K562 (cell line): ENCODE results near the gene ZNF692. TPM values are rescaled to one million over a fixed set of nuclear protein-coding genes. Genes with fewer than 3 reads are reported as not detected.

Experiments used
- E2F4 ChIP-seq: sonication (generic); formaldehyde crosslinking; IDR thresholded peaks from 2 replicates; pipeline ENCODE4 v1.8.0; 2022; ENCODE audit warnings: mild to moderate bottlenecking, low read depth, missing genetic modification reagents
- HMGN3 ChIP-seq: IDR thresholded peaks from 2 replicates; pipeline ENCODE4 v1.6.1; 2011; ENCODE audit warnings: borderline replicate concordance, low read depth, mild to moderate bottlenecking, mixed read lengths, low read length; ENCODE audit not compliant: insufficient read length; ENCODE audit errors: extremely low read depth
- MAFF ChIP-seq: IDR thresholded peaks from 2 replicates; pipeline ENCODE4 v1.6.1; 2012; ENCODE audit warnings: low read length, improper control_type of control experiment
- MTF1 ChIP-seq: fragments of 250-450 bp; sonication (Bioruptor Pico); IDR thresholded peaks from 2 replicates; pipeline ENCODE4 v1.9.0; 2021; ENCODE audit warnings: moderate library complexity, mild to moderate bottlenecking, inconsistent platforms, borderline replicate concordance
- NR1H2 ChIP-seq: sonication (generic); formaldehyde crosslinking; IDR thresholded peaks from 2 replicates; pipeline ENCODE4 v1.4.0; 2020; ENCODE audit warnings: mild to moderate bottlenecking, missing genetic modification reagents
- PRDM10 ChIP-seq: fragments of 450-650 bp; IDR thresholded peaks from 2 replicates; pipeline ENCODE4 v1.6.1; 2018; ENCODE audit not compliant: partially characterized antibody
- RBM17 ChIP-seq: fragments of 200-400 bp; formaldehyde crosslinking; IDR thresholded peaks from 2 replicates; pipeline ENCODE4 v1.6.1; 2017; ENCODE audit warnings: low read depth, mild to moderate bottlenecking, low read length, borderline replicate concordance
- RCOR1 ChIP-seq, 2 experiments: IDR thresholded peaks; 2 replicates each; pipeline ENCODE4 v1.6.1; 2012; ENCODE audit warnings: low read depth in 2 of 2, low read length in 2 of 2, borderline replicate concordance in 1 of 2, improper control_type of control experiment in 1 of 2
- SAFB2 ChIP-seq: fragments of 200-400 bp; formaldehyde crosslinking; IDR thresholded peaks from 2 replicates; pipeline ENCODE4 v1.6.1; 2018; ENCODE audit warnings: borderline replicate concordance, low read length, low read depth, moderate library complexity; ENCODE audit not compliant: severe bottlenecking
- TAF9B ChIP-seq: fragments of 450-650 bp; IDR thresholded peaks from 2 replicates; pipeline ENCODE4 v1.6.1; 2018; ENCODE audit warnings: mild to moderate bottlenecking; ENCODE audit not compliant: partially characterized antibody
- TCF7 ChIP-seq: sonication (generic); IDR thresholded peaks from 2 replicates; pipeline ENCODE4 v1.6.1; 2016; ENCODE audit warnings: antibody characterized with exemption, borderline replicate concordance
- TFAM ChIP-seq: fragments of 250-450 bp; sonication (Bioruptor Pico); conservative IDR thresholded peaks from 2 replicates; pipeline ENCODE4 v1.5.0; 2021; ENCODE audit warnings: mild to moderate bottlenecking, moderate library complexity
- ZC3H8 ChIP-seq: fragments of 450-650 bp; IDR thresholded peaks from 2 replicates; pipeline ENCODE4 v1.6.1; 2017
- ZFP36 ChIP-seq: fragments of 150-350 bp; IDR thresholded peaks from 2 replicates; pipeline ENCODE4 v1.6.1; 2018; ENCODE audit warnings: low read length, low read depth; ENCODE audit not compliant: partially characterized antibody
- ZNF175 ChIP-seq: fragments of 200-800 bp; sonication (Bioruptor generic); IDR thresholded peaks from 2 replicates; pipeline ENCODE4 v1.6.1; 2016; ENCODE audit warnings: low read depth, mild to moderate bottlenecking, missing genetic modification characterization, missing compliant biosample characterization
- ZNF507 ChIP-seq: conservative IDR thresholded peaks from 2 replicates; pipeline ENCODE4 v1.6.1; 2017; ENCODE audit warnings: missing genetic modification characterization, missing compliant biosample characterization
- ZNF592 ChIP-seq: fragments of 450-650 bp; IDR thresholded peaks from 2 replicates; pipeline ENCODE4 v1.6.1; 2017; ENCODE audit warnings: antibody characterized with exemption, mild to moderate bottlenecking
- ZNF644 ChIP-seq: fragments of 200-800 bp; sonication (Bioruptor generic); IDR thresholded peaks from 2 replicates; pipeline ENCODE4 v1.6.1; 2016; ENCODE audit warnings: low read depth, missing genetic modification characterization, missing compliant biosample characterization
- ZSCAN29 ChIP-seq: fragments of 450-650 bp; IDR thresholded peaks from 2 replicates; pipeline ENCODE4 v1.6.1; 2017
- polyA plus RNA-seq, 8 experiments: library from polyadenylated mRNA; depleted of rRNA in 4 of 8; stranded (reverse) in 5 of 8; unstranded in 3 of 8; fragments of >200 nt; fragmentation: Nextera tagmentation in 2 of 8; fragmentation: Illumina TruSeq in 1 of 8; extraction: Ambion mirVana in 2 of 8; extraction: Trizol in 1 of 8; gene quantifications; 2 replicates each; pipeline versions ENCODE4 v1.2.1 to v1.2.3, GENCODE V29; 2011 to 2014; ENCODE audit warnings: inconsistent platforms in 1 of 8, missing spikeins in 1 of 8
- total RNA-seq, 7 experiments: library from RNA; depleted of rRNA in 6 of 7; stranded (reverse); fragments of >200 nt in 6 of 7; fragmentation: Illumina TruSeq in 2 of 7; extraction: Trizol in 2 of 7; gene quantifications; 2 replicates each; pipeline versions ENCODE4 v1.2.1 to v1.2.3, GENCODE V29; 2011 to 2021; ENCODE audit warnings: low replicate concordance in 1 of 7

ZNF692 gene
- total and polyA plus RNA-seq, 9 of the 15 experiments (the other 6 are each of a cell fraction or from before 2014, with no cell fraction given), result 8.4 to 143 (median 55.9) TPM

GRCh38 chr1:248858096-248858890 lies 592 bp downstream of the ZNF692 start (continued):
- TF ChIP-seq ZNF592, result peak; percentile 93; the same call in 1 of the 2 replicates
- TF ChIP-seq TCF7, result no peak; the same call in 1 of the 2 replicates
- peak; percentile 38 for TF ChIP-seq PRDM10
- peak; percentile 76; the same call in 1 of the 2 replicates for TF ChIP-seq E2F4
- no peak for TF ChIP-seq SAFB2
- TF ChIP-seq TFAM, result no peak
- TF ChIP-seq TAF9B, result no peak
- TF ChIP-seq RCOR1 (IDR thresholded peaks at IDR 0.05; ENCODE audit: borderline replicate concordance in 1 of 2, low read depth in 2 of 2, low read length in 2 of 2), result no peak; a peak in 1 of 4 replicates
- no peak for TF ChIP-seq MAFF
- TF ChIP-seq HMGN3, result peak; percentile 85
- TF ChIP-seq ZNF507 (tag), result no peak
- TF ChIP-seq RBM17, result no peak
- TF ChIP-seq ZC3H8, result no peak
- TF ChIP-seq NR1H2 (CRISPR knock-in tag), result no peak
- no peak for TF ChIP-seq ZSCAN29
- no peak for TF ChIP-seq ZFP36
- no peak for TF ChIP-seq ZNF644
- TF ChIP-seq ZNF175 (CRISPR knock-in tag), result no peak; the same call in 1 of the 2 replicates
- TF ChIP-seq MTF1 (CRISPR knock-in tag), result no peak
